Measurements from ENCODE around the gene HAND2.
A peak's percentile ranks its signal among the peaks of the same experiment; 100 is the strongest.

HAND2 gene

DNA sequence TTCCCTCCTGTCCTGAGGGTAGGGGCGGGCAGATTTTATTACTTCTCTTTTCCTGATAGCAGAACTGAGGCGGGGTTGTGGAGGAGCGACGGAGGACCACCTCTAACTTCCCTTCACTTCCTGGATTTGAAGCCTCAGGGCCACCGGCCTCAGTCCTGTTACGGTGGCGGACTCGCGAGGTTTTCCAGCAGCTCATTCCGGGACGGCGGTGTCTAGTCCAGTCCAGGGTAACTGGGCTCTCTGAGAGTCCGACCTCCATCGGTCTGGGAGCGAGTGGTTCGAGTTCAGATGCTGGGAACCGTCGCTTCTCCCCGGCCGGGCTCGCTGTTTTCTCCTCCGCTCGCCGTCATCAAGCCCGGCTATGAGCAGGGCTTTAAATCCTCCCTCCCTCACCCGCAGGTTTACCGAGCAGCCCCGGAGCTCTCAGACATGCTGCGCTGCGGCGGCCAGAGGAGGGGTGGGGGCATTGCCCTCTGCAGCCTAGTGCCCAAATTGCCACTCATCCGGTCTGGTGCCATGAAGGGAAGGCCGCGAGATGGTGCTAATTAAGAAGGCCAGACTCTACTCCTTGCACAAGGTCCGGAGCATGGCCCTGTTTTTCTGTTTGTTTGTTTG lies 23.3 kb downstream of the HAND2 start:
- peaks cover 37% of the 10 kb centered on the region for H3K4me1 Mint-ChIP-seq (ENCODE audit: low read depth)
- H3K9me3 Mint-ChIP-seq, result no peaks in the 10 kb centered on the region
- no peak for DNase-seq
- no peaks in the 10 kb centered on the region for H3K36me3 Mint-ChIP-seq (ENCODE audit: low read depth)
- no peak overlapping the region for H3K4me3 Mint-ChIP-seq
- H3K27me3 Mint-ChIP-seq, result peaks cover 95% of the 10 kb centered on the region
- no peak overlapping the region for H3K27ac Mint-ChIP-seq

DNA sequence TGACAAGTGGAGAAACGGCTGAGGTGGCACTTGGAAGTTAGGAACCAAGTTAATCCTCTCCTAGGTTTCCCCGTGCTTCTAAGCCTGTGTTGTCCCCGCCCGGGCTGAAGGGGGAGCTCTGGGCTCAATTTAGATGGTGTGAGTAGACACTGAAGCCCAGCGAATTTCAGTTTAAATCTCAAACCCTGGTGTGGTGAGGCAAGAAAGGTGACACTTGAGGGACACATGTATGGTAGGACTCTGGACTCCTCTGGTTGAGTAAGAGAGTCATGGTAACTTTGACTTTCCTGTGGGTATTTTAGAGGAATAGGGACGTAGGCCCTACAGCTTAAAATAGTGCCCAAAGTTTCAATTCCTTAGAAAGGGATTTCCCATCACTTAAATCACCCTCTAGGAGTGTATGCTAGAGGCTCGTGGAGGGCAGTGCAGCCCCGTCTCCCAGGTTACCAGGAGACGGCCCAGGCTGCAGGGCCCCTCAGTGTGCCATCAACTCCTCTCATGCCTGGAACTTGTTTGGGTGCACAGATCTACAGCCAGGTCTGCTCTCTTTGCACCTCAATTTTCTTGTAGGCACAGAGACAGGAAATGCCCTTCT lies 24.0 kb downstream of the HAND2 start:
- H3K4me3 Mint-ChIP-seq, result no peak overlapping the region
- peaks cover 2% of the 10 kb centered on the region for H3K36me3 Mint-ChIP-seq (ENCODE audit: low read depth)
- no peak overlapping the region for H3K27ac Mint-ChIP-seq
- DNase-seq, result no peak
- peaks cover 96% of the 10 kb centered on the region for H3K27me3 Mint-ChIP-seq
- H3K4me1 Mint-ChIP-seq (ENCODE audit: low read depth), result peaks cover 44% of the 10 kb centered on the region
- H3K9me3 Mint-ChIP-seq, result no peaks in the 10 kb centered on the region

DNA sequence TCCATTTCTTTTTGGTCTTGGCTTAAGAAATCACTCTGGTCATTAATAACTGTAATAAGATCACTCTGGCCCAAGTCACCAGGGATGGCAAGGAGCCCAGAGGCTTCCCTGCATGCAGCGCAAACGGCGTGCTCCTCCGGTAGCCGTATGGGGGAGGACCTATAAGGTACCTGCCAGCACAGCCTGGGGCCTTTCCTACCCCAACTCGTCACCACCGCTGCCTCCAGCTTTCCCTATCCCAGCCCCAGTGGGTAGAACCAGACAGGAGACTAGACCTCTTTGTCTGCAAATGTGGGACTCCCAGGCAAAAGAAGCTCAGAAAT lies 25.9 kb downstream of the HAND2 start:
- Mint-ChIP-seq H3K36me3 (ENCODE audit: low read depth) (peaks cover 9% of the 10 kb centered on the region), H3K4me3 (no peak overlapping the region), H3K27me3 (peaks cover 94% of the 10 kb centered on the region), H3K9me3 (peaks cover 3% of the 10 kb centered on the region), H3K27ac (no peak overlapping the region), H3K4me1 (ENCODE audit: low read depth) (peaks cover 46% of the 10 kb centered on the region)
- DNase-seq, result no peak

DNA sequence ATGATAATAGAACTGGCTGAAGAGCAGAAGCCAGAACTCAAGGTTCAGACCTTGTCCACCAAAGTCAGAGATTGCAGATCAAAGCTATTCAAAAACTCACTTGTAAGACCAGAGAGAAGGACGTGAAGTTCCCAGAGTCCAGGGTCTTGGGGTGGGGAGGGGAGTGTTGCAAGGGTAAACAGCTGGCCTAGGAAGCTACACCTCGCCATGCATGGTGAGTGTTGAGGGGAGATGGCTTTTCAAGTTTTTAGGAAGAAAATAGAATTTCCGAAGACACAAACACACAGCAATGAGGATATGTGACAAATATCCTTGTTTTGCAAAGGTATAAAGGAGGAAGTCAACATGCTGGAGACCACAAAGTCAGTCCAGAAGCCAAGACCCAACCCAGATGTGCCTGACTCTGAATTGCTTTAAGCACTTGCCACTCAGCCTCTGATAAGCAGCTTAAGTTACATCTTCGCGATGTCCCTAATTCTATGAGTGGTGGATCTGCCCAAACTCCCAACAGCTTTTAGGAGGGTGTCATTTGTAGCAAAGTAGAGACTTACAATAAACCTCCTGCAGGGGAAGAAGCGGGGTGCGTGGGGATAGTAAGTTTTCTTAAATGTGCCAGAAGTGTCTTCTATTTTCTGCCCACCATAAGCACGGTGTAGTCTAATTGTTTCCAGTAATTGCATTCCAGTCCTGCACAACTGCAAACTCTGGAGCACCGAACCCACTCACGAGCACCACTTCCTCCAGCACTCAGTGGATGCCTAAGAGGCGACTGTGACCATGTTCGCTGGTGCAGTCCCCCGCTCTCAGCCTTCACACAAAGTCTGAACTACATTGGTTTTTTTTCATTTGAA lies 26.5 kb downstream of the HAND2 start:
- no peak overlapping the region for H3K4me3 Mint-ChIP-seq
- no peak for DNase-seq
- peaks cover 94% of the 10 kb centered on the region for H3K27me3 Mint-ChIP-seq
- H3K9me3 Mint-ChIP-seq, result peaks cover 3% of the 10 kb centered on the region
- peaks cover 9% of the 10 kb centered on the region for H3K36me3 Mint-ChIP-seq (ENCODE audit: low read depth)
- H3K4me1 Mint-ChIP-seq (ENCODE audit: low read depth), result peaks cover 40% of the 10 kb centered on the region
- H3K27ac Mint-ChIP-seq, result no peak overlapping the region

DNA sequence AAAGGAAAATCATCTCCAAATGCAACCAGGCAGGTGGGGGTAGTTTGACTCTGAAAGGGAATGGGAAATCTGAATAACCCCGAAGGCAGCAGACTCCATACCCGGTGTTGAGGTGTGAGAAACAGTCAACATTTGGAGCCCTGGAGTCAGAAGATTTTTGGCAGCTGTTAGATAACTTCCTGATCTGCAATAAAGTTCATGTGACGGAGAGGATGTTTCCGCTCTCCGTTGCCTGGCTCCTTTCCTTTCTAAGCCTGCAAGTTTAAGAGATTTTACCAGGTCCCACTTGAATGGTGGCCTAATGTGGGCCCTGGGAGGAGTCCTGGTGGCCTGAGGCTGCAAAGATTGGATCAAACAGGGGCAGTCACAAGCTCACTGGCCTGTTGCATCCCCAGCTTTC lies 27.7 kb downstream of the HAND2 start:
- Mint-ChIP-seq H3K27ac (no peak overlapping the region), H3K9me3 (peaks cover 3% of the 10 kb centered on the region), H3K4me1 (ENCODE audit: low read depth) (peaks cover 27% of the 10 kb centered on the region), H3K27me3 (peaks cover 92% of the 10 kb centered on the region), H3K4me3 (no peak overlapping the region), H3K36me3 (ENCODE audit: low read depth) (peaks cover 9% of the 10 kb centered on the region)
- DNase-seq, result no peak

DNA sequence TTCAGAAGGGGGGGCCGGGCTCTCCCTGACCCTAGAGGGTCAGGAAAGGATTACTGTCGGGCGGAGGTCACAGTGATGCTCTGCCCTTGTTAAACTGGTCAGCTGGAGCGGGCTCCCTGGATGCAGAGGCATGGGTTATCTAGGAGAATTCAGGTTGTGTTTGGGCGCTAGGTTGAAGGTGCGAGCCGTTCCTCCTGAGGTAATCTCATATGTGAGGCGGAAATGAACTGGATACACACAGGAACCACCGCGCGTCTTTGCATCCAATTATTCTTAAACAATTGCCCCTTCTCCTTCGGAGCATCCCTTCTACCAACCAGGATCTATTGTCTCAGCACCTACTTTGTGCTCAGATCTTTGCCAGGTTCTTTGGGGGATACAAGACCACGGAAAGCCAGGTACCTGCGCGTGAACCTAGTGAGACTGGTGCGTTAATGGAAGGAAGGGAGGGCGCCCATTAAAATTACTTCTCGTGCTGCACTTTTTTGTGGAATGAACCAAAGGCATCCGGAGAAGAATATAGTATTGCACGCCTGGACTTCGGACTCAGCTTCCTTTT lies 28.4 kb downstream of the HAND2 start:
- H3K4me3 Mint-ChIP-seq, result no peak overlapping the region
- no peak for DNase-seq
- H3K9me3 Mint-ChIP-seq, result peaks cover 3% of the 10 kb centered on the region
- H3K4me1 Mint-ChIP-seq (ENCODE audit: low read depth), result peaks cover 23% of the 10 kb centered on the region
- peaks cover 92% of the 10 kb centered on the region for H3K27me3 Mint-ChIP-seq
- no peak overlapping the region for H3K27ac Mint-ChIP-seq
- peaks cover 9% of the 10 kb centered on the region for H3K36me3 Mint-ChIP-seq (ENCODE audit: low read depth)

DNA sequence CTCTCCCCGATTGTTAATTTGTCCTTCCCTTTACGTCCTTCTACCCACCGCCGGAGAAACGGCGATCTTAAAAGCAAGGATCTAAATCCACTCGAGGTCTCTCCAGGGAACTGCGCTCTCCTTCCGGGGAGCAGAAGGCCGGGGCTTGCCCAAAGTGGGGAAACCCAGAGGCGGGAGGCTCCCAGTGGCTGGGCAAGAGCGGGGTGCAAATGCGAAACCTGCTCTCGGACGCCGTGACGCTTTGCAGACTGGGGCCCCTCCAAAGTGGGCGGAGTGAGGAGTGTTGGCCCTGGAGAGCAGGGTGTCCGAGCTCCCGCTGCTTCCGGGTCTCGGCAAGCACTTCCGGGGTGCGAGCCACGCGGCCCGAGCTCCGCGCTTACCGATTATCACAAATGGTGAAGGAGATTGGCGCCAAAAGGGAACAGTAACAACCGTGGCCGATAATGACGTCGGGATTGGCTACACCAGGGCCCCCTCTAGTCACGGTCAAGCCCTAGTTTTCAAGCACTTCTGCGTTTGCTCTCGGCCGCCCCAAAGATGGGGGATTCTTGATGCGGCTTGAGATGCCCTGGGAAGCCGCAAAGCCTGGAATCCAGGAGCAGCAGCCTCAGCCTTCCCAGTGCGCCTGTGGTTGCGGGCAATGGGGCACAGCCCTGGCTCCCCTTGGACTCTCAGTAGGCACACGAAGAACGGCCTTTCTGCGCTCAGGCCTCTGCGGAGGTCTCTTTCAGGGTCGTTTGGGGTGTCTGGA lies 29.0 kb downstream of the HAND2 start:
- peaks cover 17% of the 10 kb centered on the region for H3K4me1 Mint-ChIP-seq (ENCODE audit: low read depth)
- peaks cover 9% of the 10 kb centered on the region for H3K36me3 Mint-ChIP-seq (ENCODE audit: low read depth)
- H3K27me3 Mint-ChIP-seq, result peaks cover 91% of the 10 kb centered on the region
- H3K4me3 Mint-ChIP-seq, result peak overlapping the region; percentile 16
- H3K9me3 Mint-ChIP-seq, result peaks cover 3% of the 10 kb centered on the region
- DNase-seq, result no peak
- no peak overlapping the region for H3K27ac Mint-ChIP-seq

DNA sequence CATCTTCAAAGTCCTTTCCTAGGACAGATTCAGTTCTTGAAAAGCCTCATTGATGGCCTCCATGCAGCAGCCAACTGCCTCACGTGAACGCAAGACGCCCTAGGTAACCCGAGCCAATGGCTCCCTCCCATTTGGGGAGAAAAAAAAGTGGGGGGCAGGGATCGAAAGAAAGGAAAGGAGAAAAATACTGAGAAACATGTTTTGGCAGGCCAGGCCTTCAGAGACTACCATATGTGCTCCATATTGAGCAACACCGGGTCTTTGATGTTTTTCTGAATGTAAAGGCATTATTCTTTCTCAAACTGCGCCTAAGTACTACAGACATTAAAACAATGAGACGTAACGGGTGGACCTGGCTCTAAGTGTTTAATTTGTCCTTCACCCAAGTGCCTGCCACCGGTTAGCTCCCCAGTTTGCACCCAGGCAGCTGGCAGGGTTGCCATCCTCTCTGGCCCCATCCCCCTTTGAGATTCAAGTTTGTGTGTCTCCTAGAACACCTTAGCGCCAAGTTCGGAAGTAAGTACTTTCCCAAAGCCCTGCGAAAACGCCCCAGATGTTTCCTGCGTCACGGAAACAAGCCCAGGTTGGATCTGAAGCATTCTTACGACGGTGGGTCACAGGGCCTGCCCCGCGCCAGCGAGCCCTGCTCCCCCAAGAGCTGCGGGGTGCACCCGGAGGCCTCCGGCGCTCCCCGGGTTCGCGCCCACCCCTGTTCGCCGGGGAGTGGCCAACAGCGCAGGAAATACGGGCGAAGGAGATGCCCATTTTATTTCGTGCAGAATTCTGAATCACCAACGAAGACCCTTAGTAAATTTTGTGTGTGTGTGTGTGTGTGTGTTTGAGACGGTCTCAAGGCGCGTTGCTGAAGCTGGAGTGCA lies 30.1 kb downstream of the HAND2 start:
- no peak for DNase-seq
- no peak overlapping the region for H3K4me3 Mint-ChIP-seq
- H3K36me3 Mint-ChIP-seq (ENCODE audit: low read depth), result peaks cover 9% of the 10 kb centered on the region
- H3K4me1 Mint-ChIP-seq (ENCODE audit: low read depth), result peaks cover 15% of the 10 kb centered on the region
- peaks cover 3% of the 10 kb centered on the region for H3K9me3 Mint-ChIP-seq
- peaks cover 86% of the 10 kb centered on the region for H3K27me3 Mint-ChIP-seq
- H3K27ac Mint-ChIP-seq, result no peak overlapping the region

DNA sequence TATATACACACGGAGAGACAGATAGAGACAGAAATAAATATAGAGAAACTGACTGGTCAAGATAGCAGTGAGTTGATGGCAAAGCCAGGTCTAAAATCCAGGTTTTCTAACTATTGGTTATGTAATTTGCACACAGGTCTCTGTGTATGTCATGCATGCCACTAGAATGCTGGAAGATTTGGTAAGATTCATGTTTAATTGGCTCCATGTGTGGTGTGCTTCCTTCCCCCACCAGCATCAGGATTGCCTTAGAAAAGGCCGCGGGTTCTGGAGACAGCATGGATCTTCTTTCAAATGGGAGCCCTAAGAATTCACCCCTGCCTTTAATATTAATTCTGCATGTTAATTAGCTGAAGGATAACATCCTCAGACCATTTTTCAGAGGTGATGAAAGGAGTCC lies 31.3 kb downstream of the HAND2 start:
- DNase-seq, result no peak
- peaks cover 9% of the 10 kb centered on the region for H3K36me3 Mint-ChIP-seq (ENCODE audit: low read depth)
- peaks cover 86% of the 10 kb centered on the region for H3K27me3 Mint-ChIP-seq
- no peak overlapping the region for H3K27ac Mint-ChIP-seq
- H3K9me3 Mint-ChIP-seq, result peaks cover 3% of the 10 kb centered on the region
- no peak overlapping the region for H3K4me3 Mint-ChIP-seq
- peaks cover 22% of the 10 kb centered on the region for H3K4me1 Mint-ChIP-seq (ENCODE audit: low read depth)

DNA sequence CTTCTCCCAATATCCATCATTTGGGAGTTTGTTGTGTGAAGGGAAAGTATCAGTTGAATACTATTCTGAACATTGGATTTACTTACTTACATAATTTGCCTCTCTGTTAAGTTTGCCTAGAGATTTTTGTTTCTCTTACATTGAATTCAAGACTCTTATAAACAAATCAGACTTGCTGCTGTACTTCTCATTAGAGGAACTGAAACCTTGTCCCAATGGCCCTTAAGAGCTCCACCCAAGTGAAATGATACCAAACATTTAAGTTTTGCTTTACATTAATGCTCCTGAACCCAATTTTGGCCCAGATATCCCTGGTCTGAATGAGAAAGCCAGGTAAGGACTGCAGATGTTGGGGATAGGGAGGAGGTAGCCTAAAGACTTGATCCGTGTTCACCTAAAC lies 32.0 kb downstream of the HAND2 start:
- Mint-ChIP-seq H3K27me3 (peaks cover 82% of the 10 kb centered on the region), H3K9me3 (peaks cover 3% of the 10 kb centered on the region), H3K27ac (no peak overlapping the region), H3K4me1 (ENCODE audit: low read depth) (peaks cover 24% of the 10 kb centered on the region), H3K36me3 (ENCODE audit: low read depth) (peaks cover 9% of the 10 kb centered on the region), H3K4me3 (no peak overlapping the region)
- no peak for DNase-seq

DNA sequence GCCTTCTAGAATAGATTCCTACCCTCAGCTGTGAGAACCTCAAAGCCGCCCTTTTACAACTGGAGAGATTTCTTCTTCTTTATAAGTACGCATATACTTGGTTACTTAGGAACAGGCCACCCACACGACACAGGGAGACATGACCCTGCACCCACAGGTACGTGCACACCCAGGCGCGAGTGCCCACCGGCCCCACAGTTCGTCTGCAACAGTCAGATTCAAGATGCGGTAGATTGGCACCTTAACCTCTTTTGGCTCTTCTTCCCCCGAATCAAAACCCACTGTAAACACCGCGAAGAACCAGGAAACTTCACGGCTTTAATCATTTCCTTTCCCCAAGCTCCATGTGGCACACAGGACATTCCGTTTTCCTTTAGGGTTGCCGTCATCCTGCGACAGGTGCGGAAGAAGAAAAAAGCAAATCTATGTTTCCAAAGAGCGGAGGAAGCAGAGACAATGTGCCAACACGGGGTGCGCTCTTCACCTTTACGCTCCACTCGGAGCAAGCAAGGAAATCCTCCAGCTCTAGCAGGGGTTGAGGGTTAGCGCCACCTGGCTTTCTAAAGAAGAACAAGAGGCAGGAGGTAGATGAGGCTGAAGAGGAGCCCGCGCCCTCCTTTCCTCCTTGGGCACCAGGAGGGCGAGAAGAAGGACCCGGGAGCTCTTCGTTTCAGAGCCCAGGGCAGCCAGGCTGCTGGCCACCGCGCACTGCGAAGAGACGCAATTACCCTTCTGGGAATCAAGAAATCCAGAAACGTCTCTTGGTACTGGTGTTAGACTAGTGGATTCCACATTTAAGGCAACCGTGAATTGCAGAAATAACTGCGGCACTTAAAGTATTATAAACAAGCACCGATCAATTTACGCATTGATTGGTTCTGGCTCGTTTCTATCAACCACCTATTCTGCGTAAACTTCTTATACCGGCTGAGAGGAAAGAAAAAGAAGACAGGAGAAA lies 35.7 kb downstream of the HAND2 start:
- peak; percentile 55 for DNase-seq
- H3K9me3 Mint-ChIP-seq, result no peaks in the 10 kb centered on the region
- H3K4me3 Mint-ChIP-seq, result peak overlapping the region; percentile 80
- H3K27ac Mint-ChIP-seq, result no peak overlapping the region
- no peaks in the 10 kb centered on the region for H3K36me3 Mint-ChIP-seq (ENCODE audit: low read depth)
- peaks cover 59% of the 10 kb centered on the region for H3K27me3 Mint-ChIP-seq
- H3K4me1 Mint-ChIP-seq (ENCODE audit: low read depth), result peaks cover 22% of the 10 kb centered on the region

DNA sequence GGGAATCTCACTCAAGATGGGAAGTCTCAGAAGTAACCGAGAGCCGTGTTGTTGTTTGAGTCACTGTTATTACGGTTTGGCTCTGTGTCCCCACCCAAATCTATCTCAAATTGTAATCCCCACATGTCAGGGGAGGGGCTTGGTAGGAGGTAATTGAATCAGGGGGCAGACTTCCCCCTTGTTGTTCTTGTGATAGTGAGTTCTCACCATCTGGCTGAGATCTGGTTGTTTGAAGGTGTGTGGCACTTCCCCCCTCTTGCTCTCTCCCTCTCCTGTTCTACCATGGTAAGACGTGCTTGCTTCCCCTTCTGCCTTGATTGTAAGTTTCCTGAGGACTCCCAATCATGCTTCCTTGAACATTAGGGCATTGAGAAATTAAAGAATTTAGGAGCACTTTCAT lies 37.0 kb downstream of the HAND2 start:
- no peak overlapping the region for H3K4me3 Mint-ChIP-seq
- no peak for DNase-seq
- peaks cover 48% of the 10 kb centered on the region for H3K27me3 Mint-ChIP-seq
- no peaks in the 10 kb centered on the region for H3K9me3 Mint-ChIP-seq
- no peak overlapping the region for H3K27ac Mint-ChIP-seq
- H3K36me3 Mint-ChIP-seq (ENCODE audit: low read depth), result no peaks in the 10 kb centered on the region
- H3K4me1 Mint-ChIP-seq (ENCODE audit: low read depth), result peaks cover 22% of the 10 kb centered on the region

DNA sequence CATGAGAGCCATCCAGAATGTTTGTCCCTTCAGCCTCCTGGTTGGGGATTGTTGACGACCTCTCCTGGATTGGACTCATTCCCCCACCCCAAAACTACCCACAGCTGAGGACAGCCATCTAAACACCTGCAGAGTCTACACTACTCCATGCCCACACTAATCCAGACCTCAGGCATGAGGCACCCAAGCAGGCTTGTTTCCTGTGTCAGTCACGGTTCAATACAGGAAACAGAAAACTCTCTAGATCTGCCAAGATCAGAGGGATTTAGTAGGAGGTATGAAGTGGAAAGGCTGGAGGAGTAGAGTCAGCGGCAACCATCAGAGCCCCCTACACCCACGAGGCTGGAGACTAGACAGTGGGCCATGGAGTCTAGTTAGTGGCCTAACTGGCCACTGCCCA lies 37.7 kb downstream of the HAND2 start:
- no peak overlapping the region for H3K27ac Mint-ChIP-seq
- no peak for DNase-seq
- H3K27me3 Mint-ChIP-seq, result peaks cover 43% of the 10 kb centered on the region

More for the DNA sequence above, 37.7 kb downstream of the HAND2 start:
- Mint-ChIP-seq H3K36me3 (ENCODE audit: low read depth) (no peaks in the 10 kb centered on the region), H3K4me3 (no peak overlapping the region), H3K4me1 (ENCODE audit: low read depth) (peaks cover 22% of the 10 kb centered on the region), H3K9me3 (no peaks in the 10 kb centered on the region)

Data from activated T-cell treated with anti-CD3 and anti-CD28 coated beads, Interleukin-2, amount 50 U/mL, for 24 hours (primary cell).